Ishikawa (cell line): ENCODE measurements around the gene SEM1.

Experiments used
- EGR1 ChIP-seq: IDR thresholded peaks from 2 replicates; pipeline ENCODE4 v1.6.1; 2012
- EP300 ChIP-seq: IDR thresholded peaks from 2 replicates; pipeline ENCODE4 v1.6.1; 2012; ENCODE audit warnings: borderline replicate concordance
- FOXM1 ChIP-seq: IDR thresholded peaks from 2 replicates; pipeline ENCODE4 v1.6.1; 2012; ENCODE audit warnings: low read depth, borderline replicate concordance
- MAX ChIP-seq: IDR thresholded peaks from 2 replicates; pipeline ENCODE4 v1.6.1; 2012
- RAD21 ChIP-seq: IDR thresholded peaks from 2 replicates; pipeline ENCODE4 v1.6.1; 2012; ENCODE audit warnings: low read depth
- REST ChIP-seq: IDR thresholded peaks from 2 replicates; pipeline ENCODE4 v1.6.1; 2012; ENCODE audit warnings: low read depth, mild to moderate bottlenecking
- TAF1 ChIP-seq: IDR thresholded peaks from 2 replicates; pipeline ENCODE4 v1.6.1; 2012; ENCODE audit warnings: low read depth, mild to moderate bottlenecking
- TCF12 ChIP-seq: IDR thresholded peaks from 2 replicates; pipeline ENCODE4 v1.6.1; 2012; ENCODE audit warnings: low read depth
- USF1 ChIP-seq: IDR thresholded peaks from 2 replicates; pipeline ENCODE4 v1.6.1; 2012

- TF ChIP-seq TAF1 (no peak), REST (no peak), MAX (no peak), RAD21 (no peak), TCF12 (no peak), FOXM1 (no peak), EGR1 (no peak), USF1 (no peak), EP300 (no peak)
Measured at GRCh38 chr7:96728139-96728538, 18.5 kb upstream of the SEM1 start.
